Thyroid gland (tissue), 4 donors: Measurements from ENCODE around the gene XBP1. TPM values are rescaled to one million over a fixed set of nuclear protein-coding genes. Genes with fewer than 3 reads are reported as not detected.
"Not testable (repeated sequence)": the region's sequence is repeated elsewhere in the genome, so short reads cannot be mapped to it uniquely, and the experiment has no call there.

Experiments used
- DNase-seq, 2 donors: peaks; one replicate each; pipeline ENCODE4 v3.0.0-alpha.2; 2019
- H3K27ac ChIP-seq, 3 donors: fragments of 200-600 bp; sonication (generic); 1 replicate in 2 of 3; 2 replicates in 1 of 3; pipeline ENCODE4 v1.5.1; 2016 to 2019; ENCODE audit warnings: mild to moderate bottlenecking in 1 of 3, moderate library complexity in 1 of 3
- H3K27me3 ChIP-seq: fragments of 200-600 bp; sonication (generic); one replicate; pipeline ENCODE4 v1.5.1; 2019
- H3K36me3 ChIP-seq, 2 donors: fragments of 200-600 bp; sonication (generic); one replicate each; pipeline ENCODE4 v1.5.1; 2016 to 2019
- H3K4me1 ChIP-seq, 2 donors: fragments of 200-600 bp; sonication (generic); one replicate each; pipeline ENCODE4 v1.5.1; 2017 to 2019
- H3K4me3 ChIP-seq, 3 donors: fragments of 200-600 bp; sonication (generic); replicated peaks in 1 of 3; 1 replicate in 2 of 3; 2 replicates in 1 of 3; pipeline ENCODE4 v1.5.1; 2016; ENCODE audit warnings: mild to moderate bottlenecking in 1 of 3
- H3K9me3 ChIP-seq: fragments of 200-600 bp; sonication (generic); one replicate; pipeline ENCODE4 v1.5.1; 2017
- CTCF ChIP-seq, 6 experiments: fragments of 200-600 bp in 3 of 6; fragments of 450-650 bp in 3 of 6; sonication (generic) in 3 of 6; IDR thresholded peaks; one replicate each; pipeline ENCODE4 v1.5.1; 2016 to 2019; ENCODE audit warnings: antibody characterized with exemption in 6 of 6, mild to moderate bottlenecking in 2 of 6, inconsistent platforms in 1 of 6, moderate library complexity in 1 of 6
- POLR2A ChIP-seq, 2 donors: fragments of 450-650 bp; IDR thresholded peaks; one replicate each; pipeline ENCODE4 v1.6.1; 2017; ENCODE audit warnings: antibody characterized with exemption in 2 of 2, mild to moderate bottlenecking in 2 of 2, moderate library complexity in 1 of 2
- WGBS, 2 donors: methylation state at CpG; one replicate each; pipeline ENCODE4 v1.1.5; 2017; 5-methylcytosine and 5-hydroxymethylcytosine counted together
- intact Hi-C: fragments of 100-400 bp; cut with DNase I; formaldehyde crosslinking; loops from one replicate; pipeline ENCODE4 v1.15.1; 2023
- total RNA-seq, 4 donors: library from RNA; depleted of rRNA; stranded (reverse); fragments of >200 nt; gene quantifications; one replicate each; pipeline ENCODE4 v1.2.3, GENCODE V29; 2016

XBP1 gene
- 100 to 1,000 TPM; 301 to 513 (median 421) TPM for total RNA-seq

DNA sequence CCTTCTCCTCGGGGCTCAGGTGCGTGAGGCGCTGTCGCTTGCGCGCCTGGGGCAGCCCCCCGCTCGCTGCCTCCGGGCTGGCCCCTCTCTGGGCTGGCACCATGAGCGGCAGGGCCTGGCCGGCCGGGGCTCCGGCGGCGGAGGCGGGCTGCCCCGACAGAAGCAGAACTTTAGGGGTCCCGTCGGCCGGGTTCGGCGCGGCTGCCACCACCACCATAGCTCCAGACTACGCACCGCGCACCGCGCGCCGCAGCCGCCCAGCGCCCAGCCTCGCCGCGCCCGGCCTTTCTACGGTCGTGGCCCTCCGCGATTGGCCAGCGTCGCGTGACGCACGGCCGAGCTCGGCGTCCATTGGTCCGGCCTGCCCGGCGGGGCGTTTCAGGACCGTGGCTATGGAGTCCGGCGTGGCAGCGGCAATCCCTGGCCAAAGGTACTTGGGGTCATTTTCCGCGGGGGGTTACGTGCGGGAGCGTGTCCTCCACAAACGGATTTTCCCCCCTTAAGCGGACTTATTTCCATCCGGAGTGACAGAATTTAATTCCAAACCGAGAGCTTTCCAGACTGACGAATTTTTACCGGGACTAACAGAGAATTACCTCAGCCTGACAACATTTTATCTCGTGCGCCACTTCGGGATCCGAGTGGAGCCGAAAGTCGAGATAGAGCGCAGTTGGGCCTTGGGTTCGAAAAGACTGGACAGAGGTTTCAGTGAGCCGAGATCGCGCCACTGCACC lies at the start of gene XBP1:
Gene XBP1, minus strand, starts transcription at position 262 of the 734 bp plus-strand sequence.
- intact Hi-C loops = no loop called here
- WGBS, 2 donors = 0% methylated on average over 17 to 40 of the region's 78 CpGs
- peaks cover 34 to 41% of the 10 kb centered on the region in 2 donors for H3K4me1 ChIP-seq

DNA sequence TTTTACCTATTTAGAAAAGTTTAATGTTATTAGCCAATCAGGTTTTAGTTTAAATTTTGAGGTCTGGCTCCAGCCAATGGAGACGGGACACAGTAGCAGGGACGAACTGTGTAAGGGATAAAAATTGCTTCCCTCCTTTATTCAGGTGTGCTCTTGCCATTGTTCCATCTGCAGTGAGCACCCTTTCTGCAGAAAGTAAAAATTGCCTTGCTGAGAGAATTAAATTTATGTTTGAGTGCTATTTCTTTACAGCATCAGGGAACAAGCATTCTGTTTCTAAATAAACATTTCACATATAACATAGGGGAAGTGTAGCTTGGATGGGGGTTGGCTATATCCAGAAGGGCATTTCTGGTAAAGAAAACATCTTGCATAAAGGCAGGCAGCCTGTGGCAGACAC lies 46.6 kb upstream of the XBP1 start:
- 94 to 95% methylated on average over 2 of the region's 2 CpGs for WGBS, 2 donors
- intact Hi-C loops = no loop called here

More for the DNA sequence above, at the start of gene XBP1:
- H3K9me3 ChIP-seq = no peaks in the 10 kb centered on the region
- peaks cover 18 to 39% of the 10 kb centered on the region in 2 donors for H3K36me3 ChIP-seq
- H3K4me3 ChIP-seq = peak within 1 kb of the TSS; percentile 54 to 98 (median 95)
- H3K27ac ChIP-seq = peak within 1 kb of the TSS; percentile 98 to 100 (median 99)
- peak; percentile 94 to 96 for DNase-seq
- H3K27me3 ChIP-seq = no peaks in the 10 kb centered on the region
- TF ChIP-seq POLR2A (IDR thresholded peaks at IDR 0.05) (peak; percentile 97 to 100), CTCF (IDR thresholded peaks at IDR 0.05) (peak in 1 of 6 experiments; percentile 3)

DNA sequence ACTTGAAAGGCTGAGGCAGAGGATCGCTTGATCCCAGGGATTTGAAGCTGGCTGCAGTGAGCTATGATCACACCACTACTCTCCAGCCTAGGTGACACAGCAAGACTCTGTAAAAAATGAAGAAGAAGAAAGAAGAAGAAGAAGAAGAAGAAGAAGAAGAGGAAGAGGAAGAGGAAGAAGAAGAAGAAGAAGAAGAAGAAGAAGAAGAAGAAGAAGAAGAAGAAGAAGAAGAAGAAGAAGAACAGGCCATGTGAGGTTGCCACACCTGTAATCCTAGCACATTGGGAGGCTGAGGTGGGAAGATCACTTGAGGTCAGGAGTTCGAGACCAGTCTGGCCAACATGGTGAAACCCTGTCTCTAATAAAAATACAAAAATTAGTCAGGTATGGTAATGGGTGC lies 43.9 kb upstream of the XBP1 start:
- H3K9me3 ChIP-seq, intact Hi-C loops, H3K36me3 ChIP-seq, H3K27ac ChIP-seq, H3K4me1 ChIP-seq, H3K4me3 ChIP-seq, H3K27me3 ChIP-seq, DNase-seq: not testable (repeated sequence)
- WGBS, 2 donors = 92 to 96% methylated on average over 2 of the region's 2 CpGs

More for the DNA sequence above, 46.6 kb upstream of the XBP1 start:
- H3K9me3 ChIP-seq = no peaks in the 10 kb centered on the region
- H3K27me3 ChIP-seq = no peaks in the 10 kb centered on the region
- H3K4me1 ChIP-seq = no peaks in the 10 kb centered on the region
- TF ChIP-seq CTCF (IDR thresholded peaks at IDR 0.05) (no peak), POLR2A (IDR thresholded peaks at IDR 0.05) (no peak)
- H3K27ac ChIP-seq = no peak overlapping the region
- no peak overlapping the region for H3K4me3 ChIP-seq
- H3K36me3 ChIP-seq = no peaks in the 10 kb centered on the region
- DNase-seq = no peak

GRCh38 chr22:28843633-28844032 lies 43.3 kb upstream of the XBP1 start:
- Histone ChIP-seq H3K27me3 (no peaks in the 10 kb centered on the region), H3K4me1 (no peaks in the 10 kb centered on the region), H3K4me3 (no peak overlapping the region), H3K36me3 (no peaks in the 10 kb centered on the region), H3K9me3 (no peaks in the 10 kb centered on the region), H3K27ac (no peak overlapping the region)
- WGBS, 2 donors = 88 to 93% methylated on average over 2 of the region's 2 CpGs
- no peak for DNase-seq
- intact Hi-C loops = no loop called here
- TF ChIP-seq POLR2A (IDR thresholded peaks at IDR 0.05) (no peak), CTCF (IDR thresholded peaks at IDR 0.05) (no peak)

GRCh38 chr22:28841111-28841510 lies 40.7 kb upstream of the XBP1 start:
- no peaks in the 10 kb centered on the region for H3K4me1 ChIP-seq
- 93 to 95% methylated on average over 5 of the region's 5 CpGs for WGBS, 2 donors
- H3K4me3 ChIP-seq = no peak overlapping the region
- no peaks in the 10 kb centered on the region for H3K27me3 ChIP-seq
- H3K36me3 ChIP-seq = no peaks in the 10 kb centered on the region
- no peaks in the 10 kb centered on the region for H3K9me3 ChIP-seq
- H3K27ac ChIP-seq = no peak overlapping the region
- no peak for TF ChIP-seq CTCF (IDR thresholded peaks at IDR 0.05)
- TF ChIP-seq POLR2A (IDR thresholded peaks at IDR 0.05) = no peak
- intact Hi-C loops = no loop called here
- no peak for DNase-seq
